ENCODE results near the gene LBHD2. TPM values are rescaled to one million over a fixed set of nuclear protein-coding genes. Genes with fewer than 3 reads are reported as not detected.

Gene LBHD2
- total RNA-seq, 1 donor from 2014 or later = not detected

GRCh38 chr14:103134405-103134804 is 50.4 kb downstream of the LBHD2 start:
- peaks cover 12% of the 10 kb centered on the region for H3K27me3 Mint-ChIP-seq (ENCODE audit: low read depth, unreplicated experiment)
- peaks cover 16% of the 10 kb centered on the region for H3K36me3 Mint-ChIP-seq (ENCODE audit: low read depth, unreplicated experiment)
- no peak overlapping the region for H2AFZ ChIP-seq (ENCODE audit: low read depth, low read length)
- no peaks in the 10 kb centered on the region for H3K79me2 ChIP-seq (ENCODE audit: insufficient read depth, low read length)
- no peaks in the 10 kb centered on the region for H3K9me3 ChIP-seq (ENCODE audit: insufficient read depth, low read depth, low read length)
- no peak overlapping the region for H3K4me3 ChIP-seq (ENCODE audit: insufficient read depth, low read depth, low read length)
- peaks cover 23% of the 10 kb centered on the region for H3K4me1 ChIP-seq (ENCODE audit: insufficient read depth, low read length)
- DNase-seq (ENCODE audit: low read depth) = no peak
- H3K4me1 Mint-ChIP-seq (ENCODE audit: low read depth, unreplicated experiment) = peaks cover 20% of the 10 kb centered on the region
- no peak overlapping the region for H3K27ac ChIP-seq (ENCODE audit: low read depth, low read length)
- no peak overlapping the region for H3K9ac ChIP-seq (ENCODE audit: low read length)
- no peaks in the 10 kb centered on the region for H3K9me3 Mint-ChIP-seq (ENCODE audit: unreplicated experiment)
- no peaks in the 10 kb centered on the region for H3K36me3 ChIP-seq (ENCODE audit: insufficient read depth, low read length)
- peaks cover 4% of the 10 kb centered on the region for H3K27me3 ChIP-seq (ENCODE audit: insufficient read depth, low read length)
- no peak for TF ChIP-seq CTCF (IDR thresholded peaks at IDR 0.05; ENCODE audit: insufficient read depth, low read depth, low read length)
- TF ChIP-seq EZH2 (IDR thresholded peaks at IDR 0.05; ENCODE audit: insufficient read depth, low read length) = no peak
- peak overlapping the region; percentile 34 for H3K27ac Mint-ChIP-seq (ENCODE audit: unreplicated experiment)
- peaks cover 20% of the 10 kb centered on the region for H4K20me1 ChIP-seq (ENCODE audit: insufficient read depth, low read length)
- H3K4me2 ChIP-seq (ENCODE audit: low read length) = no peak overlapping the region
- FAIRE-seq = no peak
- no peak overlapping the region for H3K4me3 Mint-ChIP-seq (ENCODE audit: unreplicated experiment)

GRCh38 chr14:103134919-103135318 is 50.9 kb downstream of the LBHD2 start:
- Mint-ChIP-seq H3K4me1 (ENCODE audit: low read depth, unreplicated experiment) (peaks cover 15% of the 10 kb centered on the region), H3K4me3 (ENCODE audit: unreplicated experiment) (no peak overlapping the region), H3K9me3 (ENCODE audit: unreplicated experiment) (no peaks in the 10 kb centered on the region), H3K27ac (ENCODE audit: unreplicated experiment) (peak overlapping the region; percentile 34), H3K36me3 (ENCODE audit: low read depth, unreplicated experiment) (peaks cover 16% of the 10 kb centered on the region), H3K27me3 (ENCODE audit: low read depth, unreplicated experiment) (peaks cover 17% of the 10 kb centered on the region)
- Histone ChIP-seq H3K9me3 (ENCODE audit: insufficient read depth, low read depth, low read length) (no peaks in the 10 kb centered on the region), H3K27me3 (ENCODE audit: insufficient read depth, low read length) (peaks cover 8% of the 10 kb centered on the region), H3K27ac (ENCODE audit: low read depth, low read length) (no peak overlapping the region), H3K9ac (ENCODE audit: low read length) (no peak overlapping the region), H3K79me2 (ENCODE audit: insufficient read depth, low read length) (no peaks in the 10 kb centered on the region), H3K4me1 (ENCODE audit: insufficient read depth, low read length) (peaks cover 23% of the 10 kb centered on the region), H4K20me1 (ENCODE audit: insufficient read depth, low read length) (peaks cover 15% of the 10 kb centered on the region), H3K36me3 (ENCODE audit: insufficient read depth, low read length) (no peaks in the 10 kb centered on the region), H2AFZ (ENCODE audit: low read depth, low read length) (no peak overlapping the region), H3K4me3 (ENCODE audit: insufficient read depth, low read depth, low read length) (no peak overlapping the region), H3K4me2 (ENCODE audit: low read length) (no peak overlapping the region)
- FAIRE-seq = no peak
- no peak for DNase-seq (ENCODE audit: low read depth)
- TF ChIP-seq CTCF (IDR thresholded peaks at IDR 0.05; ENCODE audit: insufficient read depth, low read depth, low read length) (no peak), EZH2 (IDR thresholded peaks at IDR 0.05; ENCODE audit: insufficient read depth, low read length) (no peak)

- Mint-ChIP-seq H3K4me1 (ENCODE audit: low read depth, unreplicated experiment) (peaks cover 15% of the 10 kb centered on the region), H3K27me3 (ENCODE audit: low read depth, unreplicated experiment) (peaks cover 18% of the 10 kb centered on the region), H3K9me3 (ENCODE audit: unreplicated experiment) (no peaks in the 10 kb centered on the region), H3K4me3 (ENCODE audit: unreplicated experiment) (no peak overlapping the region), H3K27ac (ENCODE audit: unreplicated experiment) (no peak overlapping the region), H3K36me3 (ENCODE audit: low read depth, unreplicated experiment) (peaks cover 16% of the 10 kb centered on the region)
- H3K27ac ChIP-seq (ENCODE audit: low read depth, low read length) = no peak overlapping the region
- DNase-seq (ENCODE audit: low read depth) = no peak
- no peak overlapping the region for H3K4me3 ChIP-seq (ENCODE audit: insufficient read depth, low read depth, low read length)
- no peak overlapping the region for H2AFZ ChIP-seq (ENCODE audit: low read depth, low read length)
- H4K20me1 ChIP-seq (ENCODE audit: insufficient read depth, low read length) = peaks cover 8% of the 10 kb centered on the region
- no peaks in the 10 kb centered on the region for H3K36me3 ChIP-seq (ENCODE audit: insufficient read depth, low read length)
- H3K4me2 ChIP-seq (ENCODE audit: low read length) = no peak overlapping the region
- FAIRE-seq = no peak
- peaks cover 19% of the 10 kb centered on the region for H3K4me1 ChIP-seq (ENCODE audit: insufficient read depth, low read length)
- peaks cover 14% of the 10 kb centered on the region for H3K27me3 ChIP-seq (ENCODE audit: insufficient read depth, low read length)
- H3K9ac ChIP-seq (ENCODE audit: low read length) = no peak overlapping the region
- no peaks in the 10 kb centered on the region for H3K79me2 ChIP-seq (ENCODE audit: insufficient read depth, low read length)
- no peak for TF ChIP-seq EZH2 (IDR thresholded peaks at IDR 0.05; ENCODE audit: insufficient read depth, low read length)
- no peak for TF ChIP-seq CTCF (IDR thresholded peaks at IDR 0.05; ENCODE audit: insufficient read depth, low read depth, low read length)
- H3K9me3 ChIP-seq (ENCODE audit: insufficient read depth, low read depth, low read length) = no peaks in the 10 kb centered on the region
Measured at GRCh38 chr14:103135333-103136260, 51.6 kb downstream of the LBHD2 start.

All from astrocyte (in vitro differentiated cells and primary cell).